Mucosa of descending colon (tissue), 3 donors: Measurements from ENCODE around the gene PLEKHF1. TPM values are rescaled to one million over a fixed set of nuclear protein-coding genes. Genes with fewer than 3 reads are reported as not detected.

Source experiments
- ATAC-seq: fragments of 200-7000 bp; cut with Tn5 transposase; one replicate; pipeline ENCODE4 v1.9.1; 2020; ENCODE audit warnings: mild to moderate bottlenecking, moderate library complexity
- DNase-seq, 3 donors: peaks; one replicate each; pipeline ENCODE4 v3.0.0-alpha.2; 2020
- H3K36me3 ChIP-seq: fragments of 200-600 bp; one replicate; pipeline ENCODE4 v1.8.0; 2021; ENCODE audit warnings: low read depth, mild to moderate bottlenecking
- H3K4me1 ChIP-seq: fragments of 200-600 bp; one replicate; pipeline ENCODE4 v1.8.0; 2021; ENCODE audit warnings: low read depth, mild to moderate bottlenecking
- H3K4me3 ChIP-seq: fragments of 200-600 bp; one replicate; pipeline ENCODE4 v1.8.0; 2021; ENCODE audit warnings: mild to moderate bottlenecking
- H3K9me3 ChIP-seq: fragments of 200-600 bp; one replicate; pipeline ENCODE4 v1.8.0; 2021; ENCODE audit warnings: mild to moderate bottlenecking
- CTCF ChIP-seq: fragments of 200-600 bp; IDR thresholded peaks from one replicate; pipeline ENCODE4 v1.8.0; 2022; ENCODE audit warnings: antibody characterized with exemption, mild to moderate bottlenecking
- intact Hi-C, 2 donors: fragments of 100-400 bp; cut with DNase I in 1 of 2; cut with micrococcal nuclease in 1 of 2; formaldehyde crosslinking; loops; one replicate each; pipeline versions ENCODE4 v1.11.0 to v1.11.1; 2022; cut with DNase I, micrococcal nuclease
- long read RNA-seq, 2 donors: library from polyadenylated mRNA; unstranded; transcript quantifications; one replicate each; pipeline ENCODE4 v2.0.0, GENCODE V29; 2019 to 2021
- total RNA-seq, 3 donors: library from RNA; stranded (reverse); fragmentation: NEBNext Ultra II Directional in 2 of 3; extraction: Animal tissue kit (Norgen Biotek cat#: 25700) in 2 of 3; gene quantifications; one replicate each; pipeline versions ENCODE4 v1.2.1 to v1.2.4, GENCODE V29; 2021 to 2023
- donor health status: DM: no; HTN: no; CAD: no; lungs with moderate emphysema.
- donor health status: DM: no; HTN: no; CAD: no.
- donor health status: DM: no; HTN: yes; CAD: no.

Gene PLEKHF1
- 1 to 10 TPM; 4.0 to 6.9 (median 6.7) TPM for total RNA-seq
- long read RNA-seq, donor 1, transcript PLEKHF1-201 (2 exons, 2,084 nt) = major isoform, 17 of 27 reads
- long read RNA-seq, donor 1, partial matches to known transcripts = 4 of 27 reads
- long read RNA-seq, donor 1, other reads (novel, unspliced or antisense) = 2 of 27 reads
- long read RNA-seq, donor 2, transcript PLEKHF1-201 (2 exons, 2,084 nt) = major isoform, 7 of 8 reads
- long read RNA-seq, donor 2, partial matches to known transcripts = 0 of 8 reads
- long read RNA-seq, donor 2, other reads (novel, unspliced or antisense) = 1 of 8 reads

- intact Hi-C loops = no loop called here
- no peaks in the 10 kb centered on the region for H3K9me3 ChIP-seq
- H3K4me1 ChIP-seq = peaks cover 22% of the 10 kb centered on the region
- DNase-seq = peak; percentile 94 to 95 (median 94)
- H3K36me3 ChIP-seq = no peaks in the 10 kb centered on the region
- H3K4me3 ChIP-seq = peak within 1 kb of the TSS; percentile 72
- peak; percentile 94 for ATAC-seq
- no peak for TF ChIP-seq CTCF
Observed at GRCh38 chr19:29665215-29665825, at the start of gene PLEKHF1. Gene PLEKHF1 (plus strand): TSS chr19:29665461. CDS start chr19:29673840, 8,379 bp downstream.

GRCh38 chr19:29615891-29616425 is 49.3 kb upstream of the PLEKHF1 start:
- ATAC-seq = no peak
- intact Hi-C loops = loop anchor here in 1 of 2 donors (10.0 kb wide), 1 partner anchor 79 kb away; no protein-coding TSS in a partner anchor

GRCh38 chr19:29616541-29616940 is 48.7 kb upstream of the PLEKHF1 start:
- ATAC-seq = no peak
- intact Hi-C loops = loop anchor here in 1 of 2 donors (10.0 kb wide), 1 partner anchor 78 kb away; no protein-coding TSS in a partner anchor
- peak in 1 of 3 donors; percentile 29 for DNase-seq
- Histone ChIP-seq H3K4me1 (no peaks in the 10 kb centered on the region), H3K36me3 (peaks cover 4% of the 10 kb centered on the region), H3K4me3 (no peak overlapping the region), H3K9me3 (no peaks in the 10 kb centered on the region)
- TF ChIP-seq CTCF = no peak

More at GRCh38 chr19:29615891-29616425, 49.3 kb upstream of the PLEKHF1 start:
- DNase-seq = peak in 1 of 3 donors; percentile 32
- H3K36me3 ChIP-seq = peaks cover 4% of the 10 kb centered on the region
- no peak overlapping the region for H3K4me3 ChIP-seq
- no peaks in the 10 kb centered on the region for H3K9me3 ChIP-seq
- no peak for TF ChIP-seq CTCF
- no peaks in the 10 kb centered on the region for H3K4me1 ChIP-seq

- no peak for TF ChIP-seq CTCF
- Histone ChIP-seq H3K4me3 (no peak overlapping the region), H3K4me1 (no peaks in the 10 kb centered on the region), H3K9me3 (no peaks in the 10 kb centered on the region), H3K36me3 (peaks cover 3% of the 10 kb centered on the region)
- ATAC-seq (no peak), DNase-seq (peak in 2 of 3 donors; percentile 4 to 31)
- intact Hi-C loops = loop anchor here in 1 of 2 donors (10.0 kb wide), 1 partner anchor 77 kb away; no protein-coding TSS in a partner anchor
Observed at GRCh38 chr19:29617366-29618266, 47.6 kb upstream of the PLEKHF1 start.

- ATAC-seq (no peak), DNase-seq (peak in 1 of 3 donors; percentile 32)
- Histone ChIP-seq H3K4me1 (no peaks in the 10 kb centered on the region), H3K36me3 (no peaks in the 10 kb centered on the region), H3K9me3 (no peaks in the 10 kb centered on the region), H3K4me3 (no peak overlapping the region)
- intact Hi-C loops = loop anchor here in 1 of 2 donors (10.0 kb wide), 1 partner anchor 76 kb away; no protein-coding TSS in a partner anchor
- TF ChIP-seq CTCF = no peak
Observed at GRCh38 chr19:29618434-29618833, 46.8 kb upstream of the PLEKHF1 start.
